ELF-1 (cell line): ENCODE data around the gene HBA1.
"Not testable (repeated sequence)": the region's sequence is repeated elsewhere in the genome, so short reads cannot be mapped to it uniquely, and the experiment has no call there.

Source experiments
- DNase-seq: peaks from one replicate; pipeline ENCODE4 v3.0.0-alpha.2; 2016; ENCODE audit warnings: low read depth, low spot score

The HBA1 gene

GRCh38 chr16:176477-177382 lies at the start of gene HBA1:
Gene HBA1 (plus strand): TSS chr16:176680. CDS start chr16:176717, 37 bp downstream.
- not testable (repeated sequence) for DNase-seq

- DNase-seq = no peak
Measured at GRCh38 chr16:129075-129474, 47.4 kb upstream of the HBA1 start.

DNA sequence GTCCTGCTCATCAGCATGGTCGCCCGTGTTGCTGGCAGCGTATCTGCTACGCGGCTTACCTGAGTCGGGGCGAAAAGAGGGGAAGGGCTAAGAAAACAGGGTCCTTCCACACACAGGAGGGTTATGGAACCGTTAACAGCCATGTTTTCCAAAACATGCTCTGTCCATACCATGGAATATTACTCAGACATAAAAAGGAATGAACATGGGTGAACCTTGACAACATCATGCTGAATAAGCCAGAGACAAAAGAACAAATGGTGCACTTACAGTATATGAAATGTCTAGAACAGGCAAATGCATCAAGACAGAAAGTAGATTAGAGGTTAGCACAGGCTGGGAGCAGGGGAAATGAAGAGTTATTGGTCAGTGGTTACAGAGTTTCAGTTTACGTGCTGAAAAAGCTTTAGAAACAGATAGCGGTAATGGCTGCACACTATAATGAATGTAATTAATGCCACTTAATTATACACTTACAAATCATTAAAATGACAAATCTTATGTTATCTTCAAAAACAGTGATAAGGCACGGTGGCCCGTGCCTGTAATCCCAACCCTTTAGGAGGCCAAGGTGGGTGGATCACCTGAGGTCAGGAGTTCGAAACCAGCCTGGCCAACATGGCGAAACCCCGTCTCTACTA lies 45.8 kb upstream of the HBA1 start:
- no peak for DNase-seq

DNA sequence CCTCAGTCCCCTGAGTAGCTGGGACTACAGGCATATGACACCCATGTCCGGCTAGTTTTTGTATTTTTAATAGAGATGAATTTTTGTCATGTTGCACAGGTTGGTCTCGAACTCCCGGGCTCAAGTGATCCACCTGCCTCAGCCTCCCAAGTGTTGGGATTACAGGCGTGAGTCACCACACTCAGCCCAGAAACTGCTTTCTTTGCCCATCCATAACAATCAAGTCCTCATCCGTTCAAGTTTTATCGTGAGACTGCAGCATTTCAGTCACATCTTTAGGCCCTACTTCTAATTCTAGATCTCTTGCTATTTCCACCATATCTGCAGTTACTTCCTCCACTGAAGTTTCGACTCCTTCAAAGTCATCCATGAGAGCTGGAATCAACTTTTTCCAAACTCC lies 44.4 kb upstream of the HBA1 start:
- no peak for DNase-seq

GRCh38 chr16:133716-134115 lies 42.8 kb upstream of the HBA1 start:
- no peak for DNase-seq

DNA sequence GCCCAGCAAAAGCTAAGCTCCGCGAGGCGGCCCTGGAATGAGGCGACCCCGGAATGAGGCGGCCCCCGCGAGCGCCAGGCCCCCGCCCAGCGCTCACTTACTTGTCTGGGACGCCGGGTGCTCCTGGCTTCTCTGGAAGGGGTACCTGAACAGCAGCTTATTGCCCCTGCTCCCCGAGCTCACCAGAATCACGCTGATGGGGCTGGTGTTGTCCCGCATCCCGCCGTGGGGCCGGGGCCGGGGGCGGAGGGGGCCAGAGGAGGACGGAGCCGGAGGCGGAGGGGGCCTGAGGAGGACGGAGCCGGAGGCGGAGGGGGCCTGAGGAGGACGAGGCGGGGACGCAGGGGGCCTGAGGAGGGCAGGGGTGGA lies 38.4 kb upstream of the HBA1 start:
- peak; percentile 29 for DNase-seq

GRCh38 chr16:140175-140857 lies 36.2 kb upstream of the HBA1 start:
- no peak for DNase-seq

- DNase-seq = no peak
Measured at GRCh38 chr16:142405-142967, 34.0 kb upstream of the HBA1 start.

- DNase-seq = no peak
Measured at GRCh38 chr16:143047-143446, 33.4 kb upstream of the HBA1 start.

GRCh38 chr16:143456-143855 lies 33.0 kb upstream of the HBA1 start:
- no peak for DNase-seq

- no peak for DNase-seq
Measured at GRCh38 chr16:144797-145252, 31.7 kb upstream of the HBA1 start.

- no peak for DNase-seq
Measured at GRCh38 chr16:146646-147045, 29.8 kb upstream of the HBA1 start.

GRCh38 chr16:149024-149660 lies 27.3 kb upstream of the HBA1 start:
- DNase-seq = no peak

DNA sequence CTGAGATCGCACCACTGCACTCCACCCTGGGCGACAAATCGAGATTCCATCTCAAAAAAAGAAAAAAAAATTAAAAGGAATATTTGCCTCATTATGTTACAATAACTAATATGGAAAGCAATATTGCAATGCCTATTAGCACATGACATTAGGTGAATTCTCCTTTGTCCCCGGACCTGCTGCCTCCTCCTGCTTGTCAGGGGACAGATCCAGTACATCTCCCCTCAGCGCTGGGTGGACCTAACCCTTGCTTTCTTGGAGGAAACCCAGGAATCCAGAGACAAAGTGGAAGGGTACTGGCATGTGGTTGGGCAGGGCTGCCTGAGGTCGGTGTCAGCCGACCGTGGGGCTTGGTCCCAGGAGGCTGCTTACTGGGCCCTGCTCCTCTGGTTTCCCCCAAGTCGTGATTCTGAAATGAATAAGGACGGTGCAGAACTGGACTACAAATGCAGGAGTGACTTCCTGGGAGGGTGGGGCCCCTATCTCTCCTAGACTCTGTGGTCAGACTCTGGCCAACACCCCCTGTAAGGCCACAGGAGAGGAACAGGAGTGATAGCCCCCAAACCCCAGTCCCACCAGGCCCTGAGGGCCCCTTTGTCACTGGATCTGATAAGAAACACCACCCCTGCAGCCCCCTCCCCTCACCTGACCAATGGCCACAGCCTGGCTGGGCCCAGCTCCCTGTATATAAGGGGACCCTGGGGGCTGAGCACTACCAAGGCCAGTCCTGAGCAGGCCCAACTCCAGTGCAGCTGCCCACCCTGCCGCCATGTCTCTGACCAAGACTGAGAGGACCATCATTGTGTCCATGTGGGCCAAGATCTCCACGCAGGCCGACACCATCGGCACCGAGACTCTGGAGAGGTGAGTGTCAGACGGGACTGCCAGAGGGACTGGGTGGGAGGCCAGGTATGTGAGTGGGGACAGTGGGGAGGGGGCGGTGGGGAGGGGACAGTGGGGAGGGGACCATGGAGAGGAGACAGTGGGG lies 24.0 kb upstream of the HBA1 start, which contains the start of gene HBZ:
TSS of gene HBZ (plus strand) at position 504 of the 988 bp plus-strand sequence. CDS start at position 770, 266 bp downstream.
- DNase-seq = no peak

- DNase-seq = not testable (repeated sequence)
Measured at GRCh38 chr16:153129-153521, 23.4 kb upstream of the HBA1 start.

DNA sequence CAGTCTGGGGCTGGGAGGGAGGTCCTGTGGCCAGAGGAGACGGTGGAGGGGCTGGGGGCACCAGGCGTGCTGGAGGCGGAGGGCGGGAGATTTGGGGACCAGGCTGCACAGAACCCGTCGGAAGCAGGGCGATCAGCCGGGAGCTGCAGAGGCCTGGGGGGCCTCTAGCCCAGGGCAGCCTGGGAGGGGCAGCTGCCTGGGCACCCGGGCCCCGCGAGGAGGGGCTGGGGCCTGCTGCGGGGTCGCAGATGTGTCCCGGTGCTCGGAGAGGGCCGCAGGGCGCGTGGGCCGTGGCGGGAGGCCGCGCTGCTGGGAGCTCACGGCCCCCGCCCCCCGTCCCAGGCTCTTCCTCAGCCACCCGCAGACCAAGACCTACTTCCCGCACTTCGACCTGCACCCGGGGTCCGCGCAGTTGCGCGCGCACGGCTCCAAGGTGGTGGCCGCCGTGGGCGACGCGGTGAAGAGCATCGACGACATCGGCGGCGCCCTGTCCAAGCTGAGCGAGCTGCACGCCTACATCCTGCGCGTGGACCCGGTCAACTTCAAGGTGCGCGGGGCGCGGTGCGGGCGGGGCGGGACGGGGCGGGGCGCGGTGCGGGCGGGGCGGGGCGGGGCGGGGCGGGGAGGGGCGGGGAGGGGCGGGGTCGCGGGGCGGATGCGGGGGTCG lies 22.8 kb upstream of the HBA1 start:
- not testable (repeated sequence) for DNase-seq

GRCh38 chr16:154217-155030 lies 22.1 kb upstream of the HBA1 start:
- DNase-seq = no peak

GRCh38 chr16:155031-155398 lies 21.5 kb upstream of the HBA1 start:
- no peak for DNase-seq
